Natural killer cell (primary cell): ENCODE measurements around the gene TPD52L2. TPM values are rescaled to one million over a fixed set of nuclear protein-coding genes. Genes with fewer than 3 reads are reported as not detected.

Experiments used
- ATAC-seq, 3 donors: fragments of 150-1000 bp in 2 of 3; fragments of 200-7000 bp in 1 of 3; cut with Tn5 transposase; 1 replicate in 1 of 3; 2 replicates in 2 of 3; pipeline ENCODE4 v1.10.0; 2021; ENCODE audit warnings: mild to moderate bottlenecking in 2 of 3, moderate library complexity in 2 of 3
- DNase-seq, 2 donors: peaks; one replicate each; pipeline versions ENCODE4 v3.0.0 to v3.0.0-alpha.2; 2013 to 2021; ENCODE audit warnings: mixed read lengths in 1 of 2
- H3K27ac ChIP-seq: one replicate; pipeline ENCODE4 v1.5.1; 2013; ENCODE audit warnings: mild to moderate bottlenecking, low read length
- H3K27me3 ChIP-seq: one replicate; pipeline ENCODE4 v1.6.1; 2013; ENCODE audit warnings: low read length; ENCODE audit not compliant: control insufficient read depth, insufficient read depth
- H3K36me3 ChIP-seq: one replicate; pipeline ENCODE4 v1.6.1; 2013; ENCODE audit warnings: low read length; ENCODE audit not compliant: control insufficient read depth, insufficient read depth
- H3K4me1 ChIP-seq: one replicate; pipeline ENCODE4 v1.6.1; 2013; ENCODE audit warnings: low read length; ENCODE audit not compliant: control insufficient read depth, insufficient read depth
- H3K4me3 ChIP-seq: one replicate; pipeline ENCODE4 v1.5.1; 2013; ENCODE audit warnings: low read length
- H3K9me3 ChIP-seq: one replicate; pipeline ENCODE4 v1.6.1; 2013; ENCODE audit warnings: low read length; ENCODE audit not compliant: control insufficient read depth, insufficient read depth
- H3K27ac Mint-ChIP-seq, 2 donors: one replicate each; pipeline ENCODE4 v1.8.0; 2022; ENCODE audit warnings: mild to moderate bottlenecking in 2 of 2, mixed read lengths in 2 of 2, moderate library complexity in 1 of 2
- H3K27me3 Mint-ChIP-seq, 2 donors: one replicate each; pipeline ENCODE4 v1.8.0; 2022; ENCODE audit warnings: low read depth in 2 of 2, mixed read lengths in 2 of 2
- H3K36me3 Mint-ChIP-seq: one replicate; pipeline ENCODE4 v1.8.0; 2022; ENCODE audit warnings: mixed read lengths
- H3K4me1 Mint-ChIP-seq, 2 donors: one replicate each; pipeline ENCODE4 v1.8.0; 2022; ENCODE audit warnings: mixed read lengths in 2 of 2
- H3K4me3 Mint-ChIP-seq: one replicate; pipeline ENCODE4 v1.8.0; 2022; ENCODE audit warnings: mild to moderate bottlenecking, moderate library complexity, mixed read lengths
- H3K9me3 Mint-ChIP-seq, 2 donors: one replicate each; pipeline ENCODE4 v1.8.0; 2022; ENCODE audit warnings: mixed read lengths in 2 of 2
- CTCF ChIP-seq: fragments of 200-600 bp; IDR thresholded peaks from one replicate; pipeline ENCODE4 v1.8.0; 2022; ENCODE audit warnings: antibody characterized with exemption
- WGBS: methylation state at CpG from one replicate; pipeline ENCODE4 v1.1.7; 2013; ENCODE audit warnings: missing lambda C conversion rate; ENCODE audit not compliant: insufficient coverage; 5-methylcytosine and 5-hydroxymethylcytosine counted together
- intact Hi-C: fragments of 100-400 bp; cut with micrococcal nuclease; formaldehyde crosslinking; loops from one replicate; pipeline ENCODE4 v1.14.2; 2022
- total RNA-seq, 4 donors: library from RNA; stranded (reverse); fragments of 120-200 nt in 1 of 4; gene quantifications; one replicate each; pipeline versions ENCODE4 v1.2.3 to v1.2.4, GENCODE V29; 2013 to 2022

TPD52L2 gene
- total RNA-seq, 3 donors from 2014 or later (not counting 1 experiment from before 2014, with no cell fraction given): 36.8 to 47.2 (median 45.1) TPM

- DNase-seq (no peak), ATAC-seq (no peak)
- no peak overlapping the region for H3K4me3 Mint-ChIP-seq
- H3K4me1 Mint-ChIP-seq: peaks cover 7 to 16% of the 10 kb centered on the region in 2 donors
- TF ChIP-seq CTCF: no peak
- no peak overlapping the region for H3K27ac Mint-ChIP-seq
- H3K4me3 ChIP-seq: no peak overlapping the region
- no peaks in the 10 kb centered on the region for H3K27me3 ChIP-seq
- peaks cover 32% of the 10 kb centered on the region for H3K4me1 ChIP-seq
- intact Hi-C loops: no loop called here
- H3K9me3 Mint-ChIP-seq: no peaks in the 10 kb centered on the region
- no peaks in the 10 kb centered on the region for H3K9me3 ChIP-seq
- WGBS: 97% methylated on average over 23 of the region's 23 CpGs
- no peaks in the 10 kb centered on the region for H3K27me3 Mint-ChIP-seq
- no peak overlapping the region for H3K27ac ChIP-seq
- H3K36me3 Mint-ChIP-seq: no peaks in the 10 kb centered on the region
- H3K36me3 ChIP-seq: peaks cover 44% of the 10 kb centered on the region
Measured at GRCh38 chr20:63940071-63940471, 75.0 kb downstream of the TPD52L2 start.

- Histone ChIP-seq H3K9me3 (no peaks in the 10 kb centered on the region), H3K27me3 (no peaks in the 10 kb centered on the region), H3K4me3 (no peak overlapping the region), H3K36me3 (peaks cover 44% of the 10 kb centered on the region), H3K27ac (no peak overlapping the region), H3K4me1 (peaks cover 32% of the 10 kb centered on the region)
- Mint-ChIP-seq H3K4me1 (peaks cover 7 to 16% of the 10 kb centered on the region in 2 donors), H3K9me3 (no peaks in the 10 kb centered on the region), H3K36me3 (no peaks in the 10 kb centered on the region), H3K27ac (peak overlapping the region; percentile 74 to 78), H3K4me3 (peak overlapping the region; percentile 55), H3K27me3 (no peaks in the 10 kb centered on the region)
- DNase-seq (no peak), ATAC-seq (no peak)
- intact Hi-C loops: no loop called here
- TF ChIP-seq CTCF: no peak
- 97% methylated on average over 58 of the region's 58 CpGs for WGBS
Measured at GRCh38 chr20:63940472-63941266, 75.6 kb downstream of the TPD52L2 start.

Other genes starting within 250 kb of the TPD52L2 start
- gene GMEB2, start 238.2 kb upstream of the TPD52L2 start, total RNA-seq: 10 to 100 TPM; 11.7 to 15.1 (median 14.6) TPM
- gene STMN3, start 211.8 kb upstream of the TPD52L2 start, total RNA-seq: 10 to 100 TPM in 1 of 3 donors, 1 to 10 TPM in 2; 6.7 to 12.9 (median 8.3) TPM
- 10 to 100 TPM; 36.3 to 52.0 (median 40.4) TPM for gene RTEL1, start 207.0 kb upstream of the TPD52L2 start, total RNA-seq
- gene TNFRSF6B, start 168.6 kb upstream of the TPD52L2 start, total RNA-seq: not detected
- 10 to 100 TPM; 43.9 to 55.8 (median 50.6) TPM for gene ARFRP1, start 157.3 kb upstream of the TPD52L2 start, total RNA-seq
- 10 to 100 TPM; 39.3 to 47.7 (median 46.1) TPM for gene ZGPAT, start 157.2 kb upstream of the TPD52L2 start, total RNA-seq
- 10 to 100 TPM; 86.5 to 94.4 (median 91.7) TPM for gene LIME1, start 128.6 kb upstream of the TPD52L2 start, total RNA-seq
- 100 to 1,000 TPM in 1 of 3 donors, 10 to 100 TPM in 2; 90.4 to 100 (median 95.5) TPM for gene SLC2A4RG, start 125.5 kb upstream of the TPD52L2 start, total RNA-seq
- gene ZBTB46, start 34.0 kb upstream of the TPD52L2 start, total RNA-seq: 1 to 10 TPM; 1.1 TPM
- not detected for gene ABHD16B, start 3.8 kb upstream of the TPD52L2 start, total RNA-seq
- gene DNAJC5, start 29.9 kb downstream of the TPD52L2 start, total RNA-seq: 10 to 100 TPM; 27.5 to 45.1 (median 42.8) TPM
- 10 to 100 TPM; 49.9 to 58.1 (median 49.9) TPM for gene UCKL1, start 91.1 kb downstream of the TPD52L2 start, total RNA-seq
- 10 to 100 TPM; 11.5 to 16.8 (median 13.8) TPM for gene ZNF512B, start 104.7 kb downstream of the TPD52L2 start, total RNA-seq
- gene SAMD10, start 114.4 kb downstream of the TPD52L2 start, total RNA-seq: 10 to 100 TPM; 15.2 to 22.3 (median 17.6) TPM
- 10 to 100 TPM; 52.7 to 63.0 (median 55.0) TPM for gene PRPF6, start 115.9 kb downstream of the TPD52L2 start, total RNA-seq
- gene C20orf204, start 170.9 kb downstream of the TPD52L2 start, total RNA-seq: 1 to 10 TPM; 4.3 to 5.5 (median 5.3) TPM
- gene SOX18, start 184.4 kb downstream of the TPD52L2 start, total RNA-seq: not detected
- 10 to 100 TPM; 25.0 to 28.7 (median 28.5) TPM for gene TCEA2, start 197.9 kb downstream of the TPD52L2 start, total RNA-seq
- gene RGS19, start 214.2 kb downstream of the TPD52L2 start, total RNA-seq: 10 to 100 TPM; 61.9 to 76.4 (median 68.2) TPM
- 1 to 10 TPM; 1.2 to 2.2 (median 1.4) TPM for gene OPRL1, start 214.8 kb downstream of the TPD52L2 start, total RNA-seq
- not detected for gene LKAAEAR1, start 219.1 kb downstream of the TPD52L2 start, total RNA-seq
- gene NPBWR2, start 242.3 kb downstream of the TPD52L2 start, total RNA-seq: not detected